Lung (tissue), 12 donors: ENCODE results near the gene OR2S2. TPM values are rescaled to one million over a fixed set of nuclear protein-coding genes. Genes with fewer than 3 reads are reported as not detected.
A peak's percentile ranks its signal among the peaks of the same experiment; 100 is the strongest.
"Not testable (repeated sequence)": the region's sequence is repeated elsewhere in the genome, so short reads cannot be mapped to it uniquely, and the experiment has no call there.

Experiments used
- ATAC-seq: fragments of 200-7000 bp; cut with Tn5 transposase; one replicate; pipeline ENCODE4 v1.9.1; 2020; ENCODE audit warnings: moderate number of reproducible peaks; ENCODE audit not compliant: insufficient read depth, low FRiP score
- DNase-seq, 3 donors: peaks; one replicate each; pipeline ENCODE4 v3.0.0-alpha.2; 2013 to 2017
- H3K27ac ChIP-seq, 2 donors: one replicate each; pipeline ENCODE4 v1.5.1; 2013; ENCODE audit warnings: mild to moderate bottlenecking in 2 of 2, moderate library complexity in 2 of 2, control low read depth in 1 of 2, inconsistent platforms in 1 of 2, low read depth in 1 of 2, low read length in 1 of 2
- H3K27me3 ChIP-seq, 3 donors: one replicate each; pipeline ENCODE4 v1.5.1; 2013; ENCODE audit warnings: low read length in 2 of 3; ENCODE audit not compliant: control insufficient read depth in 3 of 3, insufficient read depth in 3 of 3
- H3K36me3 ChIP-seq, 4 donors: one replicate each; pipeline ENCODE4 v1.5.1; 2013; ENCODE audit warnings: low read length in 4 of 4, mild to moderate bottlenecking in 1 of 4, moderate library complexity in 1 of 4; ENCODE audit not compliant: control insufficient read depth in 4 of 4, insufficient read depth in 4 of 4
- H3K4me1 ChIP-seq, 5 donors: one replicate each; pipeline ENCODE4 v1.5.1; 2013; ENCODE audit warnings: low read length in 5 of 5, mild to moderate bottlenecking in 2 of 5, moderate library complexity in 1 of 5; ENCODE audit not compliant: control insufficient read depth in 5 of 5, insufficient read depth in 5 of 5
- H3K4me3 ChIP-seq: one replicate; pipeline ENCODE4 v1.5.1; 2013; ENCODE audit warnings: mild to moderate bottlenecking, control low read depth, moderate library complexity
- H3K9ac ChIP-seq, 2 donors: one replicate each; pipeline ENCODE4 v1.5.1; 2013; ENCODE audit warnings: low read length in 2 of 2, control low read depth in 1 of 2; ENCODE audit not compliant: insufficient read depth in 1 of 2
- H3K9me3 ChIP-seq, 4 donors: one replicate each; pipeline ENCODE4 v1.5.1; 2013; ENCODE audit warnings: low read length in 3 of 4, mild to moderate bottlenecking in 1 of 4, moderate library complexity in 1 of 4; ENCODE audit not compliant: control insufficient read depth in 4 of 4, insufficient read depth in 3 of 4
- CTCF ChIP-seq: IDR thresholded peaks from 2 replicates; pipeline ENCODE4 v1.5.1; 2012; ENCODE audit warnings: mild to moderate bottlenecking; ENCODE audit errors: control extremely low read depth, extremely low read depth
- WGBS, 2 donors: extraction: QIAGEN DNeasy Blood & Tissue Kit; methylation state at CpG; one replicate each; pipeline ENCODE4 v1.1.7; 2013; 5-methylcytosine and 5-hydroxymethylcytosine counted together
- polyA plus RNA-seq, 2 donors: library from polyadenylated mRNA; stranded (reverse); fragments of 200-250 nt; gene quantifications; one replicate each; pipeline ENCODE4 v1.2.1, GENCODE V29; 2013
- total RNA-seq, 2 donors: library from RNA; depleted of rRNA in 1 of 2; stranded (reverse); fragments of >200 nt in 1 of 2; gene quantifications; one replicate each; pipeline ENCODE4 v1.2.1, GENCODE V29; 2014 to 2021
- donor health status: control.
- donor health status: control.
- donor health status: Bipolar disorder and iron deficiency.
- donor health status: healthy.
- donor health status: DM: yes; HTN: yes; CAD: no.

Gene OR2S2
- total and polyA plus RNA-seq, 4 donors: not detected

GRCh38 chr9:35917261-35917660 is 40.7 kb downstream of the OR2S2 start:
- 86 to 98% methylated on average over 4 of the region's 4 CpGs for WGBS, 2 donors
- H3K4me1 ChIP-seq: peaks cover 0 to 6% (median 0%) of the 10 kb centered on the region in 5 donors
- peak overlapping the region; percentile 6 to 55 for H3K27ac ChIP-seq
- DNase-seq (no peak), ATAC-seq (no peak)
- H3K9me3 ChIP-seq: peaks cover 0 to 2% (median 0%) of the 10 kb centered on the region in 4 donors
- no peak for TF ChIP-seq CTCF
- no peaks in the 10 kb centered on the region for H3K36me3 ChIP-seq
- no peak overlapping the region for H3K4me3 ChIP-seq
- no peak overlapping the region for H3K9ac ChIP-seq
- no peaks in the 10 kb centered on the region for H3K27me3 ChIP-seq

- no peak overlapping the region for H3K9ac ChIP-seq
- no peak for DNase-seq
- no peaks in the 10 kb centered on the region for H3K27me3 ChIP-seq
- H3K9me3 ChIP-seq: peaks cover 0 to 2% (median 0%) of the 10 kb centered on the region in 4 donors
- no peak for ATAC-seq
- no peaks in the 10 kb centered on the region for H3K36me3 ChIP-seq
- peaks cover 0 to 6% (median 0%) of the 10 kb centered on the region in 5 donors for H3K4me1 ChIP-seq
- no peak for TF ChIP-seq CTCF
- peak overlapping the region; percentile 57 to 65 for H3K27ac ChIP-seq
- H3K4me3 ChIP-seq: no peak overlapping the region
- 86 to 91% methylated on average over 16 of the region's 16 CpGs for WGBS, 2 donors
Observed at GRCh38 chr9:35915681-35916294, 42.2 kb downstream of the OR2S2 start.

DNA sequence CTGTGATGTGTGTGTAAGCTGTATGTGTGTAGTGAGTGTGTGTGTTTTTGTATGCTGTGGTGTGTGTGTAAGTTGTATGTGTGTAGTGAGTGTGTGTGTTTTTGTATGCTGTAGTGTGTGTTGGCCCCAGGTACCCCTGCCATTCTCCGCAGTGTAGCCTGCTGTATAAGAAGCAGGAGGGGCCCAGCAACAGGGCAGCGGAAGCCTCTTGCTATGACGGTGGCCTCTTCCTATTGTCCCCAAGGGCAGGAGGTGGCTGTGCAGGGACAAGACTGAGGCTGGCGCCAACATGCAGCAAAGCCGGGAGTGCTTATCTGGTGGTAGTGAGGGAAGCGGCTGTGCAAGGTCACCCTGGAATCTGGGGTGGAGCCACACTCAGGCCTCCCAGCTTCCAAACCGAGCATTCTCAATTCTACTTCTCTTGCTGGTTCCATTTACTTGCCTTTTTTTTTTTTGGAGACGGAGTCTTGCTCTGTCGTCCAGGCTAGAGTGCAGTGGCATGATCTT is 43.6 kb downstream of the OR2S2 start:
- DNase-seq: peak; percentile 63 to 76 (median 73)
- H3K4me1 ChIP-seq: peaks cover 0 to 12% (median 2%) of the 10 kb centered on the region in 5 donors
- peak; percentile 23 for ATAC-seq
- no peaks in the 10 kb centered on the region for H3K27me3 ChIP-seq
- no peak overlapping the region for H3K9ac ChIP-seq
- peaks cover 0 to 2% (median 0%) of the 10 kb centered on the region in 4 donors for H3K9me3 ChIP-seq
- TF ChIP-seq CTCF: no peak
- 31 to 46% methylated on average over 9 of the region's 9 CpGs for WGBS, 2 donors
- H3K4me3 ChIP-seq: no peak overlapping the region
- H3K27ac ChIP-seq: peak overlapping the region; percentile 57 to 68
- no peaks in the 10 kb centered on the region for H3K36me3 ChIP-seq

DNA sequence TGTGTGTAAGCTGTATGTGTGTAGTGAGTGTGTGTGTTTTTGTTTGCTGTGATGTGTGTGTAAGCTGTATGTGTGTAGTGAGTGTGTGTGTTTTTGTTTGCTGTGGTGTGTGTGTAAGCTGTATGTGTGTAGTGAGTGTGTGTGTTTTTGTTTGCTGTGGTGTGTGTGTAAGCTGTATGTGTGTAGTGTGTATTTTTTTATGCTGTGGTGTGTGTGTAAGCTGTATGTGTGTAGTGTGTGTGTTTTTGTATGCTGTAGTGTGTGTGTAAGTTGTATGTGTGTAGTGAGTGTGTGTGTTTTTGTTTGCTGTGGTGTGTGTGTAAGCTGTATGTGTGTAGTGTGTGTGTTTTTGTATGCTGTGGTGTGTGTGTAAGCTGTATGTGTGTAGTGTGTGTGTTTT is 44.5 kb downstream of the OR2S2 start:
- Histone ChIP-seq H3K4me1 (peaks cover 0 to 17% (median 7%) of the 10 kb centered on the region in 5 donors), H3K9ac (peak overlapping the region in 1 of 2 donors; percentile 76)
- H3K27ac ChIP-seq, DNase-seq, H3K36me3 ChIP-seq, H3K4me3 ChIP-seq, H3K27me3 ChIP-seq, H3K9me3 ChIP-seq, ATAC-seq: not testable (repeated sequence)
